Measurements from ENCODE around the gene DDX1. TPM values are rescaled to one million over a fixed set of nuclear protein-coding genes. Genes with fewer than 3 reads are reported as not detected.

Gene DDX1
- total RNA-seq, 1 experiment from 2014 or later: 62.6 TPM

DNA sequence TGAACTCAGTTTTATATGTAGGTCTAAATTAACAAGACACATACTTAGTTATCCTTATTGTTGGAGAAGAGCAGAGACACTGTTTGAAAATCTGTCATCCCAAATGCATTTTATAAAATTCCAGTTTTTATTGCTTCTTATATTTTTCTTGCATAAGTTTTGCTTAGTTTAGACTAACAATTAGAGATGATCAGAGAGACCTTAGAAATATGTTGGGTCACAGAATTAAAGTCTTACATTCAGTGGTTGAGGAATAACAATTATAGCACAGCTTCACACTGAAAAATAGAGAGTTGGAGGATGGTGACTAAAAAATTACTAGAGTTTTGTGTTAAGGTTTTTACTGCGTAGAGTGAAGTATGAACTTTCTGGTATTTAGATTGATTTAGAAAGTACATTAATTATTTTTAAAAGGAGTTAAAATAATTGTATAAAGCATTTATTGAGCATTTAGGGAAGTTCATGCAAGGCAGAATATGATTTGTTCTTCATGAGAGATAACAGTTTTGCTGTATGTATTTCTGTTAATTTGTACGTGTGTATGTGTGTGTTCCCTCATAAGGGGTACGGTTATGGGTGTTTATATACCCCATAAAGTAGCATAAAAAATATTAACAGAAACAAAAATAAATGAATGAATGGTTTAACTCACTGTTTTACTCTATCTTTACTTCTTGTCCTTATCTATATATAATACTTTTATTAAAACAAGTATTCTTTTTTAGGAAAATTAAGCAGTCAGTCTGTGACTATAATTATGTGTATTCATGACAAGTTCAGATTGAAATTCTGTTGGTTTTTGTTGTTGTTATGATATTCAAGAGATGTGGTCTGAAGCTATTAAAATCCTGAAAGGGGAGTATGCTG is 31.2 kb downstream of the DDX1 start:
- intact Hi-C loops (cut with micrococcal nuclease): no loop called here
- ChIA-PET POLR2A (ENCODE audit: unreplicated experiment) (no interaction called here), CTCF (no interaction called here)
- ATAC-seq: no peak
- no peak for DNase-seq
- H3K9me3 ChIP-seq (ENCODE audit: low read length): no peaks in the 10 kb centered on the region
- no peak overlapping the region for H3K9ac ChIP-seq (ENCODE audit: low read length)
- BruUV-seq (replicated peaks): no TSS peak
- H3K4me3 ChIP-seq (ENCODE audit: low read length): no peak overlapping the region
- H2AFZ ChIP-seq (ENCODE audit: low read length): no peak overlapping the region
- H3K4me1 ChIP-seq (ENCODE audit: insufficient read depth, low read length): no peaks in the 10 kb centered on the region
- H3K9me2 ChIP-seq (replicated peaks; ENCODE audit: low read length): no peaks in the 10 kb centered on the region
- no peaks in the 10 kb centered on the region for H3K79me2 ChIP-seq (ENCODE audit: low read length)
- no peak overlapping the region for H3K27ac ChIP-seq (ENCODE audit: low read length)
- TF ChIP-seq EZH2phosphoT487 (IDR thresholded peaks at IDR 0.05; ENCODE audit: borderline replicate concordance, low read length): no peak
- no peak for TF ChIP-seq EZH2 (IDR thresholded peaks at IDR 0.05; ENCODE audit: low read length, unreplicated experiment)
- TF ChIP-seq, protein P1, sequence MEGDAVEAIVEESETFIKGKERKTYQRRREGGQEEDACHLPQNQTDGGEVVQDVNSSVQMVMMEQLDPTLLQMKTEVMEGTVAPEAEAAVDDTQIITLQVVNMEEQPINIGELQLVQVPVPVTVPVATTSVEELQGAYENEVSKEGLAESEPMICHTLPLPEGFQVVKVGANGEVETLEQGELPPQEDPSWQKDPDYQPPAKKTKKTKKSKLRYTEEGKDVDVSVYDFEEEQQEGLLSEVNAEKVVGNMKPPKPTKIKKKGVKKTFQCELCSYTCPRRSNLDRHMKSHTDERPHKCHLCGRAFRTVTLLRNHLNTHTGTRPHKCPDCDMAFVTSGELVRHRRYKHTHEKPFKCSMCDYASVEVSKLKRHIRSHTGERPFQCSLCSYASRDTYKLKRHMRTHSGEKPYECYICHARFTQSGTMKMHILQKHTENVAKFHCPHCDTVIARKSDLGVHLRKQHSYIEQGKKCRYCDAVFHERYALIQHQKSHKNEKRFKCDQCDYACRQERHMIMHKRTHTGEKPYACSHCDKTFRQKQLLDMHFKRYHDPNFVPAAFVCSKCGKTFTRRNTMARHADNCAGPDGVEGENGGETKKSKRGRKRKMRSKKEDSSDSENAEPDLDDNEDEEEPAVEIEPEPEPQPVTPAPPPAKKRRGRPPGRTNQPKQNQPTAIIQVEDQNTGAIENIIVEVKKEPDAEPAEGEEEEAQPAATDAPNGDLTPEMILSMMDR (conservative IDR thresholded peaks at IDR 0.05; ENCODE audit: low read depth, low read length): no peak
- H3K4me2 ChIP-seq (ENCODE audit: low read length): no peak overlapping the region
- H4K20me1 ChIP-seq (ENCODE audit: low read length): no peaks in the 10 kb centered on the region
- H3K27me3 ChIP-seq (ENCODE audit: low read length): no peaks in the 10 kb centered on the region
- H3K36me3 ChIP-seq (ENCODE audit: low read depth, low read length): peaks cover 72% of the 10 kb centered on the region
- H3F3A ChIP-seq (ENCODE audit: low read length, unreplicated experiment): no peaks in the 10 kb centered on the region

GRCh38 chr2:15623481-15623796 is 31.8 kb downstream of the DDX1 start:
- no TSS peak for BruUV-seq (replicated peaks)
- no peak for ATAC-seq
- no peak for TF ChIP-seq EZH2phosphoT487 (IDR thresholded peaks at IDR 0.05; ENCODE audit: borderline replicate concordance, low read length)
- no peak for TF ChIP-seq EZH2 (IDR thresholded peaks at IDR 0.05; ENCODE audit: low read length, unreplicated experiment)
- TF ChIP-seq, protein P1 (conservative IDR thresholded peaks at IDR 0.05; ENCODE audit: low read depth, low read length): no peak

DNA sequence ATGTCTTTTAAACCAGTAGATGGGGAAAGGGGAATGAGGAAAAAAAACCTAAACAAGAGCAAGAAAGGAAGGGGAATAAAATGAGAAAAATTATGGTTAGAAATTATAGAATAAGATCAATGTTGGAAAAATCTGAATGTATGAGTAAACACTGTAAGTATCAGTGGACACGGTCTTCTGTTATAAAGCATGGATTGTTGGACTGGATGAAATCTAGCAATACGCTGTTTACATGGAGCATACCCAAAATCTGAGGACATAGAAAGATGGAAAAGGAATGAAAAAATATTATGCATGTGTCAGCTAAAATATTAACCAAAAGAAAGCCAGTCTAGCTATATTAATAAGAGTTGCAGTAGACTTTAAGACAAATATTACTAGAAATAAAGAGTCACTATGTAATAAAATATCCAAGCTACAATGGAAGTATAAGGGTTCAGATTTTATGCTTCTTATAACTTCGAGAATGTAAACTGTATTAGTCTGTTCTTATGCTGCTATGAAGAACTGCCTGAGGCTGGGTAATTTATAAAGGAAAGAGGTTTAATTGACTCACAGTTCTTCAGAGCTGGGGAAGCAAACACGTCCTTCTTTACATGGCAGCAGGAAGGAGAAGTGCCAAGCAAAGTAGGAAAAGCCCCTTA is 32.4 kb downstream of the DDX1 start:
- BruUV-seq (replicated peaks): no TSS peak
- Histone ChIP-seq H3K27ac (ENCODE audit: low read length) (no peak overlapping the region), H3K9ac (ENCODE audit: low read length) (no peak overlapping the region), H3K9me2 (replicated peaks; ENCODE audit: low read length) (no peaks in the 10 kb centered on the region), H3K36me3 (ENCODE audit: low read depth, low read length) (peaks cover 72% of the 10 kb centered on the region), H3K9me3 (ENCODE audit: low read length) (no peaks in the 10 kb centered on the region), H3K4me1 (ENCODE audit: insufficient read depth, low read length) (no peaks in the 10 kb centered on the region), H3F3A (ENCODE audit: low read length, unreplicated experiment) (no peaks in the 10 kb centered on the region), H3K4me3 (ENCODE audit: low read length) (no peak overlapping the region), H2AFZ (ENCODE audit: low read length) (no peak overlapping the region), H3K4me2 (ENCODE audit: low read length) (no peak overlapping the region), H4K20me1 (ENCODE audit: low read length) (no peaks in the 10 kb centered on the region), H3K79me2 (ENCODE audit: low read length) (no peaks in the 10 kb centered on the region), H3K27me3 (ENCODE audit: low read length) (no peaks in the 10 kb centered on the region)
- intact Hi-C loops (cut with micrococcal nuclease): no loop called here
- DNase-seq: no peak
- no peak for ATAC-seq
- ChIA-PET CTCF (no interaction called here), POLR2A (ENCODE audit: unreplicated experiment) (no interaction called here)
- TF ChIP-seq EZH2 (IDR thresholded peaks at IDR 0.05; ENCODE audit: low read length, unreplicated experiment) (no peak), EZH2phosphoT487 (IDR thresholded peaks at IDR 0.05; ENCODE audit: borderline replicate concordance, low read length) (no peak)
- TF ChIP-seq, protein P1 (conservative IDR thresholded peaks at IDR 0.05; ENCODE audit: low read depth, low read length): no peak

More at GRCh38 chr2:15623481-15623796, 31.8 kb downstream of the DDX1 start:
- Histone ChIP-seq H3K9ac (ENCODE audit: low read length) (no peak overlapping the region), H3K79me2 (ENCODE audit: low read length) (no peaks in the 10 kb centered on the region), H3K4me3 (ENCODE audit: low read length) (no peak overlapping the region), H2AFZ (ENCODE audit: low read length) (no peak overlapping the region), H4K20me1 (ENCODE audit: low read length) (no peaks in the 10 kb centered on the region), H3K9me3 (ENCODE audit: low read length) (no peaks in the 10 kb centered on the region), H3K9me2 (replicated peaks; ENCODE audit: low read length) (no peaks in the 10 kb centered on the region), H3K4me1 (ENCODE audit: insufficient read depth, low read length) (no peaks in the 10 kb centered on the region), H3K27me3 (ENCODE audit: low read length) (no peaks in the 10 kb centered on the region), H3K36me3 (ENCODE audit: low read depth, low read length) (peaks cover 70% of the 10 kb centered on the region), H3F3A (ENCODE audit: low read length, unreplicated experiment) (no peaks in the 10 kb centered on the region), H3K27ac (ENCODE audit: low read length) (no peak overlapping the region), H3K4me2 (ENCODE audit: low read length) (no peak overlapping the region)
- intact Hi-C loops (cut with micrococcal nuclease): no loop called here
- DNase-seq: no peak
- ChIA-PET POLR2A (ENCODE audit: unreplicated experiment) (no interaction called here), CTCF (no interaction called here)
